GM18517 (cell line): ENCODE measurements around the gene AIG1.
"Not testable (repeated sequence)": the region's sequence is repeated elsewhere in the genome, so short reads cannot be mapped to it uniquely, and the experiment has no call there.

ENCODE experiments used
- ATAC-seq: cut with Tn5 transposase; IDR thresholded peaks from one replicate; pipeline ENCODE4 v1.9.1; 2021; ENCODE audit warnings: mild to moderate bottlenecking, moderate library complexity; ENCODE audit not compliant: unreplicated experiment

Gene AIG1

GRCh38 chr6:143313163-143313562 lies 252.5 kb downstream of the AIG1 start:
- no peak for ATAC-seq

GRCh38 chr6:143321491-143322086 lies 260.9 kb downstream of the AIG1 start:
- no peak for ATAC-seq

GRCh38 chr6:143322386-143322785 lies 261.7 kb downstream of the AIG1 start:
- no peak for ATAC-seq

GRCh38 chr6:143323729-143324470 lies 263.2 kb downstream of the AIG1 start:
- ATAC-seq: no peak

- ATAC-seq: no peak
Observed at GRCh38 chr6:143325379-143326140, 264.9 kb downstream of the AIG1 start.

- no peak for ATAC-seq
Observed at GRCh38 chr6:143328876-143329275, 268.2 kb downstream of the AIG1 start.

GRCh38 chr6:143329323-143329722 lies 268.6 kb downstream of the AIG1 start:
- no peak for ATAC-seq

GRCh38 chr6:143331362-143331761 lies 270.7 kb downstream of the AIG1 start:
- no peak for ATAC-seq

GRCh38 chr6:143332153-143332845 lies 271.6 kb downstream of the AIG1 start:
- no peak for ATAC-seq

GRCh38 chr6:143333081-143333480 lies 272.4 kb downstream of the AIG1 start:
- no peak for ATAC-seq

- ATAC-seq: no peak
Observed at GRCh38 chr6:143333749-143334520, 273.2 kb downstream of the AIG1 start.

GRCh38 chr6:143335865-143336264 lies 275.2 kb downstream of the AIG1 start:
- no peak for ATAC-seq

GRCh38 chr6:143336446-143337152 lies 275.9 kb downstream of the AIG1 start:
- ATAC-seq: no peak

- ATAC-seq: no peak
Observed at GRCh38 chr6:143337201-143337949, 276.7 kb downstream of the AIG1 start.

GRCh38 chr6:143339223-143339622 lies 278.5 kb downstream of the AIG1 start:
- ATAC-seq: no peak

- ATAC-seq: not testable (repeated sequence)
Observed at GRCh38 chr6:143345477-143345876, 284.8 kb downstream of the AIG1 start.

- no peak for ATAC-seq
Observed at GRCh38 chr6:143346004-143346403, 285.3 kb downstream of the AIG1 start.

- ATAC-seq: no peak
Observed at GRCh38 chr6:143348531-143348930, 287.8 kb downstream of the AIG1 start.

- no peak for ATAC-seq
Observed at GRCh38 chr6:143349530-143349929, 288.8 kb downstream of the AIG1 start.
